Activated B cell treated with CpG ODN at 0.5 μM for 24 hours (primary cell): ENCODE data around the gene ZNF445. TPM values are rescaled to one million over a fixed set of nuclear protein-coding genes. Genes with fewer than 3 reads are reported as not detected.

ENCODE experiments used
- ATAC-seq: fragments of 200-7000 bp; cut with Tn5 transposase; one replicate; pipeline ENCODE4 v1.10.0; 2021; ENCODE audit warnings: low read depth, mild to moderate bottlenecking, moderate library complexity
- CTCF ChIA-PET: fragments of 350-600 bp; sonication (Branson Sonifier 250); formaldehyde crosslinking; loops from one replicate; lab custom pipeline; 2021; ENCODE audit warnings: antibody characterized with exemption; lab: Charles Lee
- POLR2A ChIA-PET: fragments of 350-600 bp; sonication (Branson Sonifier 250); formaldehyde crosslinking; loops from one replicate; lab custom pipeline; 2021; ENCODE audit warnings: antibody characterized with exemption; lab: Charles Lee
- DNase-seq: peaks from one replicate; pipeline ENCODE4 v3.0.0; 2022
- H3K27ac Mint-ChIP-seq: one replicate; pipeline ENCODE4 v1.8.0; 2020; ENCODE audit warnings: mixed read lengths
- H3K27me3 Mint-ChIP-seq: one replicate; pipeline ENCODE4 v1.8.0; 2021; ENCODE audit warnings: mixed read lengths
- H3K36me3 Mint-ChIP-seq: one replicate; pipeline ENCODE4 v1.8.0; 2021; ENCODE audit warnings: low read depth, mixed read lengths
- H3K4me1 Mint-ChIP-seq: one replicate; pipeline ENCODE4 v1.8.0; 2021; ENCODE audit warnings: mixed read lengths
- H3K4me3 Mint-ChIP-seq: one replicate; pipeline ENCODE4 v1.8.0; 2020; ENCODE audit warnings: mild to moderate bottlenecking, mixed read lengths
- H3K9me3 Mint-ChIP-seq: one replicate; pipeline ENCODE4 v1.8.0; 2020; ENCODE audit warnings: mixed read lengths
- CTCF ChIP-seq: fragments of 200-600 bp; IDR thresholded peaks from one replicate; pipeline ENCODE4 v1.8.0; 2022; ENCODE audit warnings: antibody characterized with exemption, mild to moderate bottlenecking
- intact Hi-C: fragments of 100-400 bp; cut with micrococcal nuclease; formaldehyde crosslinking; loops from one replicate; pipeline ENCODE4 v1.15.1; 2024
- total RNA-seq: library from RNA; stranded (reverse); gene quantifications from 2 replicates; pipeline ENCODE4 v1.2.3, GENCODE V29; 2022

Gene ZNF445
- total RNA-seq, result 17.3 and 19.5 TPM in 2 replicates

GRCh38 chr3:44477312-44478030, at the start of gene ZNF445:
TSS of gene ZNF445 (minus strand) at chr3:44477670. CDS start at chr3:44455549, 22,121 bp downstream.
- ChIA-PET CTCF (interaction anchor here (0.6 to 1.1 kb wide), 2 partner anchors 33 to 54 kb away, joined by 4 to 5 read pairs; no protein-coding TSS in a partner anchor), POLR2A (interaction anchor here (0.6 to 1.6 kb wide), 4 partner anchors 33 to 140 kb away, joined by 3 to 13 read pairs (median 5); partner anchors contain the start of gene ZKSCAN7)
- peaks cover 25% of the 10 kb centered on the region for H3K4me1 Mint-ChIP-seq
- no peaks in the 10 kb centered on the region for H3K27me3 Mint-ChIP-seq
- H3K4me3 Mint-ChIP-seq, result peak within 1 kb of the TSS; percentile 91
- intact Hi-C loops, result loop anchor here (1.0 to 5.0 kb wide), 9 partner anchors 33 to 384 kb away; partner anchors contain the start of genes KIAA1143, KIF15, TCAIM and TMEM42
- H3K27ac Mint-ChIP-seq, result peak within 1 kb of the TSS; percentile 61
- H3K36me3 Mint-ChIP-seq, result peaks cover 4% of the 10 kb centered on the region
- TF ChIP-seq CTCF, result no peak
- ATAC-seq (peak; percentile 94), DNase-seq (peak; percentile 76)
- no peaks in the 10 kb centered on the region for H3K9me3 Mint-ChIP-seq

GRCh38 chr3:44525060-44525459, 47.6 kb upstream of the ZNF445 start:
- ATAC-seq, result no peak
- Mint-ChIP-seq H3K36me3 (no peaks in the 10 kb centered on the region), H3K27ac (no peak overlapping the region), H3K4me3 (no peak overlapping the region), H3K4me1 (no peaks in the 10 kb centered on the region), H3K9me3 (no peaks in the 10 kb centered on the region), H3K27me3 (peaks cover 42% of the 10 kb centered on the region)
- no peak for DNase-seq
- ChIA-PET POLR2A (no interaction called here), CTCF (no interaction called here)
- TF ChIP-seq CTCF, result no peak
- intact Hi-C loops, result no loop called here

- ATAC-seq (no peak), DNase-seq (no peak)
- H3K36me3 Mint-ChIP-seq, result no peaks in the 10 kb centered on the region
- peaks cover 9% of the 10 kb centered on the region for H3K4me1 Mint-ChIP-seq
- no peak overlapping the region for H3K27ac Mint-ChIP-seq
- H3K9me3 Mint-ChIP-seq, result no peaks in the 10 kb centered on the region
- peaks cover 33% of the 10 kb centered on the region for H3K27me3 Mint-ChIP-seq
- TF ChIP-seq CTCF, result no peak
- POLR2A ChIA-PET, result no interaction called here
- no peak overlapping the region for H3K4me3 Mint-ChIP-seq
- intact Hi-C loops, result no loop called here
- CTCF ChIA-PET, result no interaction called here
These were observed 45.0 kb upstream of the ZNF445 start for GRCh38 chr3:44522494-44522933.

DNA sequence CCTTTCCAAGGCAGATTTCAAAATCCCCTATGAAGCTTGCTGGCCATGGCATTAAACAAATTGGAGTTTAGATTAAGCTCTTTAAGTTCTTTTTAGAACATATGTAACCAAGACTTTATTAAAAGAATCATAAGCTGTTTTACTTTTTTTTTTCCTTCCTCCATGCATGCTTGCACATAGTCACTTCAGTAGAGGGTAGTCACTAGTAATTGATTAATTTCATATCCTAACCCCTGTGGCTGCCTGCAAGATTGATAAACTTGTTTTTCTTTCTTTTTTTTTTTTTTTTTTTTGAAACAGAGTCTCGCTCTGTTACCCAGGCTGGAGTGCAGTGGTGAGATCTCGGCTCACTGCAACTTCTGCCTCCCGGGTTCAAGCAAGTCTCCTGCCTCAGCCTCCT, 44.3 kb upstream of the ZNF445 start:
- peaks cover 12% of the 10 kb centered on the region for H3K4me1 Mint-ChIP-seq
- H3K27ac Mint-ChIP-seq, result no peak overlapping the region
- H3K27me3 Mint-ChIP-seq, result peaks cover 29% of the 10 kb centered on the region
- ATAC-seq, result no peak
- ChIA-PET POLR2A (no interaction called here), CTCF (no interaction called here)
- TF ChIP-seq CTCF, result no peak
- intact Hi-C loops, result no loop called here
- H3K36me3 Mint-ChIP-seq, result no peaks in the 10 kb centered on the region
- H3K9me3 Mint-ChIP-seq, result no peaks in the 10 kb centered on the region
- H3K4me3 Mint-ChIP-seq, result no peak overlapping the region
- no peak for DNase-seq

DNA sequence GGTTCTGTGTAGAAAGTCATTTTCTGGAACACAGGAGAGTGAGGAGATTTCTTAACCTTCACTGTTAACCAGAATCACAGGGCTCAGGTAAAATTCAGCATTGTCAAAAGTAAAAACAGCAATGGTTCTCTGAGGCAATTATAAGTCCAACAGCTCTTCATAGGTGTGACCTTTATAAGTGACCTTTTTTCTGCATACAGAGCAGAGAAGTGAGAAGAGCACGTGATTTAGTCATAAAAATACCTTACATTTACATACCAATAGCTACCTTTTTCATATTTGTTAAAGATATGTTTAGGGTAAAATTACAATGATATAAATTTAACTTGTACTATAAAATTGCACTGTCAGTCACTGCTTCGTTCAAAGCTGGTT, 41.3 kb upstream of the ZNF445 start:
- H3K4me1 Mint-ChIP-seq, result peaks cover 14% of the 10 kb centered on the region
- H3K36me3 Mint-ChIP-seq, result no peaks in the 10 kb centered on the region
- no peak for TF ChIP-seq CTCF
- H3K9me3 Mint-ChIP-seq, result no peaks in the 10 kb centered on the region
- POLR2A ChIA-PET, result no interaction called here
- intact Hi-C loops, result no loop called here
- ATAC-seq, result no peak
- no peak overlapping the region for H3K27ac Mint-ChIP-seq
- CTCF ChIA-PET, result no interaction called here
- H3K4me3 Mint-ChIP-seq, result no peak overlapping the region
- peaks cover 12% of the 10 kb centered on the region for H3K27me3 Mint-ChIP-seq
- no peak for DNase-seq
